WTC11 (cell line): Measurements from ENCODE around the gene INHBC. TPM values are rescaled to one million over a fixed set of nuclear protein-coding genes. Genes with fewer than 3 reads are reported as not detected.

Experiments used
- ATAC-seq: fragments of 200-7000 bp; cut with Tn5 transposase; 2 replicates; pipeline ENCODE4 v1.10.0; 2021; ENCODE audit warnings: mild to moderate bottlenecking, moderate library complexity
- CTCF ChIA-PET: fragments of 300-600 bp; sonication (Branson Sonifier 250); formaldehyde crosslinking; loops from one replicate; lab custom pipeline; 2021; ENCODE audit warnings: antibody characterized with exemption; lab: Charles Lee
- POLR2A ChIA-PET: fragments of 350-600 bp; sonication (Branson Sonifier 250); formaldehyde crosslinking; loops from one replicate; lab custom pipeline; 2021; ENCODE audit warnings: antibody characterized with exemption; lab: Charles Lee
- DNase-seq: peaks from one replicate; pipeline ENCODE4 v3.0.0; 2021; ENCODE audit warnings: low spot score
- H3K27ac Mint-ChIP-seq: 2 replicates; pipeline ENCODE4 v1.8.0; 2021; ENCODE audit warnings: mixed read lengths
- H3K27me3 Mint-ChIP-seq: 2 replicates; pipeline ENCODE4 v1.8.0; 2021; ENCODE audit warnings: low read depth, mild to moderate bottlenecking, moderate library complexity, mixed read lengths
- H3K36me3 Mint-ChIP-seq: 2 replicates; pipeline ENCODE4 v1.8.0; 2021; ENCODE audit warnings: mixed read lengths
- H3K4me1 Mint-ChIP-seq: 2 replicates; pipeline ENCODE4 v1.8.0; 2022; ENCODE audit warnings: mixed read lengths
- H3K4me3 Mint-ChIP-seq: 2 replicates; pipeline ENCODE4 v1.8.0; 2021; ENCODE audit warnings: mild to moderate bottlenecking, moderate library complexity, mixed read lengths
- H3K9me3 Mint-ChIP-seq: 2 replicates; pipeline ENCODE4 v1.8.0; 2021; ENCODE audit warnings: mixed read lengths
- ATF1 ChIP-seq: sonication (generic); formaldehyde crosslinking; IDR thresholded peaks from 2 replicates; pipeline ENCODE4 v1.8.1; 2023; ENCODE audit warnings: mild to moderate bottlenecking, moderate library complexity, missing genetic modification reagents
- GRHL2 ChIP-seq: fragments of 250-450 bp; sonication (Bioruptor Pico); IDR thresholded peaks from 2 replicates; pipeline ENCODE4 v1.8.0; 2022; ENCODE audit warnings: mild to moderate bottlenecking, moderate library complexity; ENCODE audit not compliant: insufficient replicate concordance, severe bottlenecking
- GTF2I ChIP-seq: fragments of 250-450 bp; sonication (Bioruptor Pico); conservative IDR thresholded peaks from 2 replicates; pipeline ENCODE4 v1.4.0; 2021; ENCODE audit warnings: mild to moderate bottlenecking
- IRF2 ChIP-seq: sonication (generic); formaldehyde crosslinking; IDR thresholded peaks from 2 replicates; pipeline ENCODE4 v1.8.0; 2022; ENCODE audit warnings: low read depth, missing genetic modification reagents, borderline replicate concordance
- JUN ChIP-seq: sonication (generic); formaldehyde crosslinking; IDR thresholded peaks from 2 replicates; pipeline ENCODE4 v1.8.0; 2023; ENCODE audit warnings: mild to moderate bottlenecking, missing genetic modification reagents
- MAX ChIP-seq: sonication (generic); formaldehyde crosslinking; IDR thresholded peaks from 2 replicates; pipeline ENCODE4 v1.8.0; 2022; ENCODE audit warnings: mild to moderate bottlenecking, missing genetic modification reagents
- NFE2L1 ChIP-seq: sonication (generic); formaldehyde crosslinking; IDR thresholded peaks from 2 replicates; pipeline ENCODE4 v1.8.1; 2023; ENCODE audit warnings: missing genetic modification reagents
- NR1H2 ChIP-seq: sonication (generic); formaldehyde crosslinking; IDR thresholded peaks from 2 replicates; pipeline ENCODE4 v1.9.0; 2021; ENCODE audit warnings: mild to moderate bottlenecking, moderate library complexity, missing genetic modification reagents
- NR2C2 ChIP-seq: sonication (generic); formaldehyde crosslinking; IDR thresholded peaks from 2 replicates; pipeline ENCODE4 v1.8.0; 2022; ENCODE audit warnings: mild to moderate bottlenecking, missing genetic modification reagents
- OVOL2 ChIP-seq: fragments of 250-450 bp; sonication (Bioruptor Pico); IDR thresholded peaks from 2 replicates; pipeline ENCODE4 v1.9.0; 2021; ENCODE audit warnings: mild to moderate bottlenecking, borderline replicate concordance
- PREB ChIP-seq: sonication (generic); formaldehyde crosslinking; IDR thresholded peaks from 2 replicates; pipeline ENCODE4 v1.8.1; 2022; ENCODE audit warnings: mild to moderate bottlenecking, missing genetic modification reagents, moderate library complexity, borderline replicate concordance
- SOX15 ChIP-seq: fragments of 250-450 bp; sonication (Bioruptor Pico); IDR thresholded peaks from 2 replicates; pipeline ENCODE4 v1.9.0; 2021; ENCODE audit warnings: mild to moderate bottlenecking
- TEAD4 ChIP-seq: sonication (generic); formaldehyde crosslinking; IDR thresholded peaks from 2 replicates; pipeline ENCODE4 v1.8.0; 2022; ENCODE audit warnings: mild to moderate bottlenecking, missing genetic modification reagents
- TP53 ChIP-seq: sonication (generic); formaldehyde crosslinking; IDR thresholded peaks from 2 replicates; pipeline ENCODE4 v1.8.1; 2023; ENCODE audit warnings: mild to moderate bottlenecking, missing genetic modification reagents
- ZMAT4 ChIP-seq: fragments of 250-450 bp; sonication (Bioruptor Pico); IDR thresholded peaks from 2 replicates; pipeline ENCODE4 v1.9.0; 2021; ENCODE audit warnings: mild to moderate bottlenecking
- ZNF138 ChIP-seq: sonication (generic); formaldehyde crosslinking; conservative IDR thresholded peaks from 2 replicates; pipeline ENCODE4 v1.8.1; 2022; ENCODE audit warnings: mild to moderate bottlenecking, moderate library complexity, missing genetic modification reagents
- ZNF416 ChIP-seq: fragments of 250-450 bp; sonication (Bioruptor Pico); IDR thresholded peaks from 2 replicates; pipeline ENCODE4 v1.9.0; 2021; ENCODE audit warnings: mild to moderate bottlenecking, inconsistent platforms
- ZSCAN18 ChIP-seq: fragments of 250-450 bp; sonication (Bioruptor Pico); IDR thresholded peaks from 2 replicates; pipeline ENCODE4 v2.1.2; 2022; ENCODE audit warnings: mild to moderate bottlenecking, moderate library complexity
- total RNA-seq: library from RNA; stranded (reverse); gene quantifications from 3 replicates; pipeline ENCODE4 v1.2.3, GENCODE V29; 2021
- TF ChIP-seq, protein P1 (sequence below): fragments of 250-450 bp; sonication (Bioruptor Pico); IDR thresholded peaks from 2 replicates; pipeline ENCODE4 v1.9.0; 2021; ENCODE audit warnings: mild to moderate bottlenecking
- TF ChIP-seq, protein P2 (sequence below): sonication (generic); formaldehyde crosslinking; IDR thresholded peaks from 2 replicates; pipeline ENCODE4 v1.8.0; 2022; ENCODE audit warnings: missing genetic modification reagents
- TF ChIP-seq, protein P3 (sequence below): sonication (generic); formaldehyde crosslinking; IDR thresholded peaks from 2 replicates; pipeline ENCODE4 v1.8.1; 2022; ENCODE audit warnings: missing genetic modification reagents, borderline replicate concordance

The INHBC gene
- total RNA-seq, 1 experiment from 2014 or later, result 0.20 TPM

- Mint-ChIP-seq H3K9me3 (no peaks in the 10 kb centered on the region), H3K27ac (no peak overlapping the region), H3K4me3 (no peak overlapping the region), H3K4me1 (peaks cover 13% of the 10 kb centered on the region), H3K36me3 (no peaks in the 10 kb centered on the region), H3K27me3 (peaks cover 57% of the 10 kb centered on the region)
- ATAC-seq, result no peak
- ChIA-PET CTCF (interaction anchor here (1.9 to 2.0 kb wide), 2 partner anchors 9 to 13 kb away, joined by 4 read pairs; no protein-coding TSS in a partner anchor), POLR2A (interaction anchor here (1.4 kb wide), 1 partner anchor 13 kb away, joined by 5 read pairs; no protein-coding TSS in a partner anchor)
- DNase-seq, result no peak
- TF ChIP-seq TP53, result no peak
- no peak for TF ChIP-seq ZNF138
- TF ChIP-seq, protein P1, sequence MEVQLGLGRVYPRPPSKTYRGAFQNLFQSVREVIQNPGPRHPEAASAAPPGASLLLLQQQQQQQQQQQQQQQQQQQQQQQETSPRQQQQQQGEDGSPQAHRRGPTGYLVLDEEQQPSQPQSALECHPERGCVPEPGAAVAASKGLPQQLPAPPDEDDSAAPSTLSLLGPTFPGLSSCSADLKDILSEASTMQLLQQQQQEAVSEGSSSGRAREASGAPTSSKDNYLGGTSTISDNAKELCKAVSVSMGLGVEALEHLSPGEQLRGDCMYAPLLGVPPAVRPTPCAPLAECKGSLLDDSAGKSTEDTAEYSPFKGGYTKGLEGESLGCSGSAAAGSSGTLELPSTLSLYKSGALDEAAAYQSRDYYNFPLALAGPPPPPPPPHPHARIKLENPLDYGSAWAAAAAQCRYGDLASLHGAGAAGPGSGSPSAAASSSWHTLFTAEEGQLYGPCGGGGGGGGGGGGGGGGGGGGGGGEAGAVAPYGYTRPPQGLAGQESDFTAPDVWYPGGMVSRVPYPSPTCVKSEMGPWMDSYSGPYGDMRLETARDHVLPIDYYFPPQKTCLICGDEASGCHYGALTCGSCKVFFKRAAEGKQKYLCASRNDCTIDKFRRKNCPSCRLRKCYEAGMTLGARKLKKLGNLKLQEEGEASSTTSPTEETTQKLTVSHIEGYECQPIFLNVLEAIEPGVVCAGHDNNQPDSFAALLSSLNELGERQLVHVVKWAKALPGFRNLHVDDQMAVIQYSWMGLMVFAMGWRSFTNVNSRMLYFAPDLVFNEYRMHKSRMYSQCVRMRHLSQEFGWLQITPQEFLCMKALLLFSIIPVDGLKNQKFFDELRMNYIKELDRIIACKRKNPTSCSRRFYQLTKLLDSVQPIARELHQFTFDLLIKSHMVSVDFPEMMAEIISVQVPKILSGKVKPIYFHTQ (CRISPR knock-in tag), result no peak
- no peak for TF ChIP-seq MAX
- no peak for TF ChIP-seq NR2C2
- TF ChIP-seq GRHL2, result no peak
- TF ChIP-seq, protein P2, sequence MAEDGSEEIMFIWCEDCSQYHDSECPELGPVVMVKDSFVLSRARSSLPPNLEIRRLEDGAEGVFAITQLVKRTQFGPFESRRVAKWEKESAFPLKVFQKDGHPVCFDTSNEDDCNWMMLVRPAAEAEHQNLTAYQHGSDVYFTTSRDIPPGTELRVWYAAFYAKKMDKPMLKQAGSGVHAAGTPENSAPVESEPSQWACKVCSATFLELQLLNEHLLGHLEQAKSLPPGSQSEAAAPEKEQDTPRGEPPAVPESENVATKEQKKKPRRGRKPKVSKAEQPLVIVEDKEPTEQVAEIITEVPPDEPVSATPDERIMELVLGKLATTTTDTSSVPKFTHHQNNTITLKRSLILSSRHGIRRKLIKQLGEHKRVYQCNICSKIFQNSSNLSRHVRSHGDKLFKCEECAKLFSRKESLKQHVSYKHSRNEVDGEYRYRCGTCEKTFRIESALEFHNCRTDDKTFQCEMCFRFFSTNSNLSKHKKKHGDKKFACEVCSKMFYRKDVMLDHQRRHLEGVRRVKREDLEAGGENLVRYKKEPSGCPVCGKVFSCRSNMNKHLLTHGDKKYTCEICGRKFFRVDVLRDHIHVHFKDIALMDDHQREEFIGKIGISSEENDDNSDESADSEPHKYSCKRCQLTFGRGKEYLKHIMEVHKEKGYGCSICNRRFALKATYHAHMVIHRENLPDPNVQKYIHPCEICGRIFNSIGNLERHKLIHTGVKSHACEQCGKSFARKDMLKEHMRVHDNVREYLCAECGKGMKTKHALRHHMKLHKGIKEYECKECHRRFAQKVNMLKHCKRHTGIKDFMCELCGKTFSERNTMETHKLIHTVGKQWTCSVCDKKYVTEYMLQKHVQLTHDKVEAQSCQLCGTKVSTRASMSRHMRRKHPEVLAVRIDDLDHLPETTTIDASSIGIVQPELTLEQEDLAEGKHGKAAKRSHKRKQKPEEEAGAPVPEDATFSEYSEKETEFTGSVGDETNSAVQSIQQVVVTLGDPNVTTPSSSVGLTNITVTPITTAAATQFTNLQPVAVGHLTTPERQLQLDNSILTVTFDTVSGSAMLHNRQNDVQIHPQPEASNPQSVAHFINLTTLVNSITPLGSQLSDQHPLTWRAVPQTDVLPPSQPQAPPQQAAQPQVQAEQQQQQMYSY (CRISPR knock-in tag), result no peak
- TF ChIP-seq, protein P3, sequence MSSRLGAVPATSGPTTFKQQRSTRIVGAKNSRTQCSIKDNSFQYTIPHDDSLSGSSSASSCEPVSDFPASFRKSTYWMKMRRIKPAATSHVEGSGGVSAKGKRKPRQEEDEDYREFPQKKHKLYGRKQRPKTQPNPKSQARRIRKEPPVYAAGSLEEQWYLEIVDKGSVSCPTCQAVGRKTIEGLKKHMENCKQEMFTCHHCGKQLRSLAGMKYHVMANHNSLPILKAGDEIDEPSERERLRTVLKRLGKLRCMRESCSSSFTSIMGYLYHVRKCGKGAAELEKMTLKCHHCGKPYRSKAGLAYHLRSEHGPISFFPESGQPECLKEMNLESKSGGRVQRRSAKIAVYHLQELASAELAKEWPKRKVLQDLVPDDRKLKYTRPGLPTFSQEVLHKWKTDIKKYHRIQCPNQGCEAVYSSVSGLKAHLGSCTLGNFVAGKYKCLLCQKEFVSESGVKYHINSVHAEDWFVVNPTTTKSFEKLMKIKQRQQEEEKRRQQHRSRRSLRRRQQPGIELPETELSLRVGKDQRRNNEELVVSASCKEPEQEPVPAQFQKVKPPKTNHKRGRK, result no peak
- no peak for TF ChIP-seq TEAD4
- TF ChIP-seq JUN (CRISPR knock-in tag), result no peak
- TF ChIP-seq PREB (CRISPR knock-in tag), result no peak
- no peak for TF ChIP-seq GTF2I (CRISPR knock-in tag)
- TF ChIP-seq NR1H2, result no peak
- TF ChIP-seq ZSCAN18 (CRISPR knock-in tag), result no peak
- no peak for TF ChIP-seq OVOL2 (CRISPR knock-in tag)
These were observed 37.1 kb downstream of the INHBC start for GRCh38 chr12:57471661-57472060.

- Mint-ChIP-seq H3K27me3 (peaks cover 65% of the 10 kb centered on the region), H3K36me3 (no peaks in the 10 kb centered on the region), H3K4me3 (no peak overlapping the region), H3K4me1 (peaks cover 20% of the 10 kb centered on the region), H3K9me3 (no peaks in the 10 kb centered on the region), H3K27ac (no peak overlapping the region)
- no peak for ATAC-seq
- CTCF ChIA-PET, result interaction anchor here (1.9 to 2.0 kb wide), 2 partner anchors 10 to 14 kb away, joined by 4 read pairs; no protein-coding TSS in a partner anchor
- no peak for DNase-seq
- POLR2A ChIA-PET, result no interaction called here
- TF ChIP-seq IRF2 (CRISPR knock-in tag) (no peak), GTF2I (CRISPR knock-in tag) (no peak), ATF1 (CRISPR knock-in tag) (no peak), ZMAT4 (CRISPR knock-in tag) (no peak), SOX15 (no peak), ZNF416 (CRISPR knock-in tag) (no peak), NFE2L1 (CRISPR knock-in tag) (no peak)
- TF ChIP-seq, protein P2 (CRISPR knock-in tag), result no peak
These were observed 37.8 kb downstream of the INHBC start for GRCh38 chr12:57472391-57472790.
